ENCODE data around the gene ZNF451.
A peak's percentile ranks its signal among the peaks of the same experiment; 100 is the strongest.

ZNF451 gene

DNA sequence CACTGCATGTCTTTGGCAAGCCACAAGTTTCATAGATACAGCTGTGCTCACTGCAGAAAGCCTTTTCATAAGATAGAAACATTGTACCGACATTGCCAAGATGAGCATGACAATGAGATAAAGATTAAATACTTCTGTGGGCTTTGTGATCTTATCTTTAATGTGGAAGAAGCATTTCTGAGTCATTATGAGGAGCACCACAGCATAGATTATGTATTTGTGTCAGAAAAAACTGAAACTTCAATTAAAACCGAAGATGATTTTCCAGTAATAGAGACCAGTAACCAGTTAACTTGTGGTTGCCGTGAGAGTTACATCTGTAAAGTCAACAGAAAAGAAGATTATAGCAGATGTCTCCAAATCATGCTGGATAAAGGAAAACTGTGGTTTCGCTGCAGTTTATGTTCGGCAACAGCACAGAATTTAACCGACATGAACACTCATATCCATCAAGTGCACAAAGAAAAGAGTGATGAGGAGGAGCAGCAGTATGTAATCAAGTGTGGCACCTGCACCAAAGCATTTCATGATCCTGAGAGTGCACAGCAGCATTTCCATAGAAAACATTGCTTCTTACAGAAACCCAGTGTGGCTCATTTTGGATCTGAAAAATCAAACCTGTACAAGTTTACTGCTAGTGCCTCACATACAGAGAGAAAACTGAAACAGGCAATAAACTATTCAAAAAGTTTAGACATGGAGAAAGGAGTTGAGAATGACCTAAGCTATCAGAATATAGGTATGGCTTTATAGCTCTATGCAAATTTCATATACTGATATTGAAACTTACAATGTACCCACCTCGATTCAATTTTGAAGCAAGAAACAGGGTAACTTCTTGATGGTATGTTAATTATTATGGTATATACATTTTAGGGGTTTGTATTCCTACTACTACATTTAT lies 58.2 kb downstream of the ZNF451 start:
- Mint-ChIP-seq H3K4me3 (peak overlapping the region; percentile 64), H3K27ac (peak overlapping the region; percentile 62), H3K36me3 (ENCODE audit: low read depth) (peaks cover 48% of the 10 kb centered on the region), H3K9me3 (no peaks in the 10 kb centered on the region), H3K4me1 (ENCODE audit: low read depth) (peaks cover 19% of the 10 kb centered on the region), H3K27me3 (ENCODE audit: low read depth) (no peaks in the 10 kb centered on the region)

DNA sequence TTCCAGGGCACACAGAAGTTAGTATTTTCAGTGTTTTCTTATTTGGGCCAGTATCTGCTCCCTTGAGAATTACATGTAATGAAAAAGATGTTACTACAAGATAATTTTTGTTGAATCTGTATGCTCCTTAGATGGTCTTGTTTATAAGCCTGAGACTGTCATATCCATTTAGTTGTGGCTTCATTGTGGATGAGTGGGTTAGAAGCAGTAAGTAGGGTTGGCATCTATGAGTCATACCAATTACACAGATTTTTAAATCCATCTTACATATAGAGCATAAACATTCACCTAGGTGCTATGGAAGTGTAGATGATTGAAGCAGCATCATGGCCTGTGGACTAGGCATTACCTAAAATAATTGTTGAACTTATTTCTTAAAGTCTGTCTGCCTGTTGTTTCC lies 68.7 kb downstream of the ZNF451 start:
- no peaks in the 10 kb centered on the region for H3K27me3 Mint-ChIP-seq (ENCODE audit: low read depth)
- no peak overlapping the region for H3K4me3 Mint-ChIP-seq
- peaks cover 4% of the 10 kb centered on the region for H3K4me1 Mint-ChIP-seq (ENCODE audit: low read depth)
- peaks cover 31% of the 10 kb centered on the region for H3K36me3 Mint-ChIP-seq (ENCODE audit: low read depth)
- H3K27ac Mint-ChIP-seq: peak overlapping the region; percentile 20
- H3K9me3 Mint-ChIP-seq: peaks cover 3% of the 10 kb centered on the region

GRCh38 chr6:57159127-57159526 lies 69.1 kb downstream of the ZNF451 start:
- Mint-ChIP-seq H3K4me1 (ENCODE audit: low read depth) (peaks cover 4% of the 10 kb centered on the region), H3K36me3 (ENCODE audit: low read depth) (peaks cover 34% of the 10 kb centered on the region), H3K27ac (no peak overlapping the region), H3K4me3 (no peak overlapping the region), H3K9me3 (peaks cover 3% of the 10 kb centered on the region), H3K27me3 (ENCODE audit: low read depth) (no peaks in the 10 kb centered on the region)

DNA sequence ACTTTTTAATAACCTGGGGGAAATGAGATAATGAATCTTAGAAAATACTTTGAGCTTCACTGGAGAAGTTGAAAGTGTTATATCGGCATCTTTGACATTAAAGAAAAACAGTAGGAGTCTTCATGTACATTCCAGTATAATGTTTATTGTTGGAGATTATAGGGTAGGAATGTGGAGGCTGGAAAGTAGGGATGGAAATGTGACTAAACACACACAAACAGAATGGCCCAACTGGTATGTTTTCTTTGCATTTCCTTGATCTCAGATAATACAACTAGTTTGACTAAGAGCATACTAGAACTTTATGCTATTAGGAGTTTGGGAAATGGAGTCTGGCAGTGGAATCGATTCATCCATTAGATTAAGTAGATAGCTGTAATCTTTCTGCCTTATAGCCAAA lies 72.0 kb downstream of the ZNF451 start:
- Mint-ChIP-seq H3K36me3 (ENCODE audit: low read depth) (peaks cover 38% of the 10 kb centered on the region), H3K27me3 (ENCODE audit: low read depth) (no peaks in the 10 kb centered on the region), H3K4me1 (ENCODE audit: low read depth) (peaks cover 4% of the 10 kb centered on the region), H3K27ac (no peak overlapping the region), H3K9me3 (peaks cover 14% of the 10 kb centered on the region), H3K4me3 (no peak overlapping the region)

DNA sequence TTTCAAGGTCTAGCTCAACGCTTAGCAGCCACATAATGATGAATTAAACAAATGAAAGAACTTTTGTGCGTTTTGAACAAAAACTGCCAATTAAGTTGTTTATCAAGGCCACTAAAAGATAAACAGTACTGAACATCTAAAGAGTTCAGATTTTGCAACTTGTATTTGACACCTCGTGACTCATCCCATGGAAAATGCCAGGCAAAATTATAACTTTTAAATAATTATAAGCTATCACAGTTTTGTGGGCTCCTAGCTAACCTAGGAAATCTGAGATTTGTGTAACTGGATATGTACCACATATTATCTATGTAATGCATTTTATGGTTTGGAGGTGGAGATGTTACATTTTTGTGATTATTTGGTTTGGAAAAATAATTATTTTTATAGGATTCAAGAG lies 72.5 kb downstream of the ZNF451 start:
- no peak overlapping the region for H3K4me3 Mint-ChIP-seq
- peaks cover 14% of the 10 kb centered on the region for H3K9me3 Mint-ChIP-seq
- H3K4me1 Mint-ChIP-seq (ENCODE audit: low read depth): peaks cover 4% of the 10 kb centered on the region
- H3K27ac Mint-ChIP-seq: no peak overlapping the region
- H3K27me3 Mint-ChIP-seq (ENCODE audit: low read depth): no peaks in the 10 kb centered on the region
- peaks cover 42% of the 10 kb centered on the region for H3K36me3 Mint-ChIP-seq (ENCODE audit: low read depth)

- H3K9me3 Mint-ChIP-seq: peaks cover 14% of the 10 kb centered on the region
- H3K27ac Mint-ChIP-seq: no peak overlapping the region
- H3K4me3 Mint-ChIP-seq: no peak overlapping the region
- H3K4me1 Mint-ChIP-seq (ENCODE audit: low read depth): no peaks in the 10 kb centered on the region
- no peaks in the 10 kb centered on the region for H3K27me3 Mint-ChIP-seq (ENCODE audit: low read depth)
- H3K36me3 Mint-ChIP-seq (ENCODE audit: low read depth): peaks cover 40% of the 10 kb centered on the region
Observed at GRCh38 chr6:57163956-57164355, 74.0 kb downstream of the ZNF451 start.

GRCh38 chr6:57165080-57165479 lies 75.1 kb downstream of the ZNF451 start:
- peaks cover 3% of the 10 kb centered on the region for H3K4me1 Mint-ChIP-seq (ENCODE audit: low read depth)
- no peaks in the 10 kb centered on the region for H3K27me3 Mint-ChIP-seq (ENCODE audit: low read depth)
- no peak overlapping the region for H3K27ac Mint-ChIP-seq
- peaks cover 43% of the 10 kb centered on the region for H3K36me3 Mint-ChIP-seq (ENCODE audit: low read depth)
- H3K4me3 Mint-ChIP-seq: no peak overlapping the region
- H3K9me3 Mint-ChIP-seq: peaks cover 14% of the 10 kb centered on the region

- Mint-ChIP-seq H3K36me3 (ENCODE audit: low read depth) (peaks cover 13% of the 10 kb centered on the region), H3K27me3 (ENCODE audit: low read depth) (no peaks in the 10 kb centered on the region), H3K4me3 (peak within 1 kb of the TSS; percentile 94), H3K9me3 (no peaks in the 10 kb centered on the region), H3K4me1 (ENCODE audit: low read depth) (peaks cover 46% of the 10 kb centered on the region), H3K27ac (peak within 1 kb of the TSS; percentile 91)
Observed at GRCh38 chr6:57172136-57173055, 82.4 kb downstream of the ZNF451 start, which contains the start of gene BAG2. Gene BAG2 (plus strand): TSS chr6:57172326. CDS start chr6:57172698, 372 bp downstream.

DNA sequence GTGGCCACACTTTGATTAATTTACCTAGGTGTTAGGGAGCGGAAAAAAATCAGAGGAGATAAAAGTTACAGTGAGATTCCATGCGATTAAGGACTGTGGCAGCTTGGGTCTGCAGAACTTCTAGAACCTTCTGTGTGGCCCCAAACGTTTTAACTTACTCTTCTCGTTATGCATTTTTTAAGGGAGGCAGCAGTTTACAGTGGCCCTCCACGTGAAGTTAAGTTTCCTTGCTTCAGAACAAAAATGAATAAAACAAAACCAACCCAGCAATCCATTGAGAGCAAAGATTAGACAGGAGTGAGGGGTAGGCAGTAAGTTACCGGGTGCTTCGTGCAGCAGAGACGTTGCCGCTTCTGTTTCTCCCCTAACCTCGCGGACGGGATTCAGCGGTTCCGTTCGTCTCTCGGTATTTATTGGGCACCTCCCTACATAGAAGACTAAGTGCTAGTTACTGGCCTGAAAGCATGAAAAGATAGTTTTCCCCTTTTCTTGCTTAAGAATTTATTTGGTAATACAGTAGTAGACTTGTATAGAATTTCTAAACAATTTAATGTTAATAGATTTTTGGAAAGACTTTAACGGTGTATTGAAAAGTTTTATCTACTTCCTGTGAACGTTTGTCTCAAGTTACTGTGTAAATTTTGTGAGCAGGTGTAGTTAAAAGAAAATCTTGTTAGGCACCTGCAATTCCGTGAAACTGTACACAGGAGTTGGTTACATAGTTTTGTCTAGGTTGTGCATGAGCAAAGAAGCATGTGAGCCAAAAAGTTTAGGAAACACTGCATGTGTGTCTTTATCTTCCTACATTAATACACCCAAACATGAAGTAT lies 83.3 kb downstream of the ZNF451 start:
- H3K36me3 Mint-ChIP-seq (ENCODE audit: low read depth): peaks cover 11% of the 10 kb centered on the region
- no peaks in the 10 kb centered on the region for H3K27me3 Mint-ChIP-seq (ENCODE audit: low read depth)
- H3K9me3 Mint-ChIP-seq: no peaks in the 10 kb centered on the region
- H3K4me1 Mint-ChIP-seq (ENCODE audit: low read depth): peaks cover 46% of the 10 kb centered on the region
- peak overlapping the region; percentile 94 for H3K4me3 Mint-ChIP-seq
- peak overlapping the region; percentile 91 for H3K27ac Mint-ChIP-seq

- Mint-ChIP-seq H3K4me1 (ENCODE audit: low read depth) (peaks cover 48% of the 10 kb centered on the region), H3K9me3 (no peaks in the 10 kb centered on the region), H3K4me3 (peak overlapping the region; percentile 94), H3K27me3 (ENCODE audit: low read depth) (no peaks in the 10 kb centered on the region), H3K36me3 (ENCODE audit: low read depth) (peaks cover 10% of the 10 kb centered on the region), H3K27ac (peak overlapping the region; percentile 91)
Observed at GRCh38 chr6:57173886-57174510, 84.0 kb downstream of the ZNF451 start.

DNA sequence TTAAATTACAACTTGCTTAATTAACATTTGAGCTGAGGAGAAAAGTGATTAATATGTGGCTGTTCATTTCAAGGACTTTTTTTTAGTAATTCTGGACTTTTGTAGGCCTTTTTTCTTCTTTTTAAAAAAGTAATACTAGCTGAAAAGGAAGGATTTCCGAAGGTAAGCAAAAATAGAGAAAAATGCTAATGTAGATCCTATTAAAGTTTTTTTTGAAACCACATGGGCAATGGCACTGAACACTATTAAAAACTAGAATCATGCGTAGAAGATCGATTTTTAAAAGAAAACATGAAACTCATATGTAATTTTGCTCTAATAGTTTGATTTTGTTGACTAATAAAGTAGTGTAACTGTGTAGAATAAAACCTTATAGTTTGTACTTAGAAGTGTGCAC lies 84.5 kb downstream of the ZNF451 start:
- no peaks in the 10 kb centered on the region for H3K27me3 Mint-ChIP-seq (ENCODE audit: low read depth)
- H3K36me3 Mint-ChIP-seq (ENCODE audit: low read depth): peaks cover 10% of the 10 kb centered on the region
- H3K4me1 Mint-ChIP-seq (ENCODE audit: low read depth): peaks cover 51% of the 10 kb centered on the region
- H3K4me3 Mint-ChIP-seq: peak overlapping the region; percentile 94
- H3K27ac Mint-ChIP-seq: no peak overlapping the region
- no peaks in the 10 kb centered on the region for H3K9me3 Mint-ChIP-seq

DNA sequence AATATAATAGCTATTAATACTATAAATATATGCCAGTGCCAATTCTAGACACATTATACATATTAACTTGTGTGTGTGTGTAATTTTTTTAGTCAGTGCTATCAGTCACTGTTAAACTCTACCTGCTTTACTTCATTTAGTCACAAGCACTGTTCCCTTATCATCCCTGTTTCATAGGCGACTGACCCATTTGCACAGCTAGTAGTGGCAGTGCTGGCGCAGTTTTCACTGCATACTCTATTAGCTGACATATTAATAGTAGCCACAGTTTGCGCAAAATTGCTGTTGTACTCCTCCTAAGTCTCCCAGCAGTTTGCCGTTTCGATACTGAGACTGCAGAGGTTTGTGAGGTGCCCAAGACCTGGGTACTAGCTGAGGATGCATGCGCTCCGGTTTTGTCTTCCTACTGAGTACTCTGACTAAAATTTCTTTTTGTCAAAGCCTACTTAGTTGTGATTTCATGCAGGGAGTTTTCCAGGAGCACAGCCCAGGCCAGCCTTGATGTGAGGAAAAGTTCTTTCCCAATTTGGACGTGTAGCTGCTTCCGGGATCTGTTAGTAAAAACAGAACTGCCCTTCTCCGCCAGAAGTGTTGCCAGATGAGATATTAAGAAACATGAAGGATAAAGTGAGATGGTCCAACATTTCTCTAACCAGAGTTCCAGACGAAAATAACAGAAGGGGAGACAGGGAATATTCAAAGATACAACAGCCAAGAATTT lies 87.7 kb downstream of the ZNF451 start:
- Mint-ChIP-seq H3K4me3 (no peak overlapping the region), H3K9me3 (no peaks in the 10 kb centered on the region), H3K4me1 (ENCODE audit: low read depth) (peaks cover 39% of the 10 kb centered on the region), H3K27ac (no peak overlapping the region), H3K27me3 (ENCODE audit: low read depth) (no peaks in the 10 kb centered on the region), H3K36me3 (ENCODE audit: low read depth) (peaks cover 12% of the 10 kb centered on the region)

DNA sequence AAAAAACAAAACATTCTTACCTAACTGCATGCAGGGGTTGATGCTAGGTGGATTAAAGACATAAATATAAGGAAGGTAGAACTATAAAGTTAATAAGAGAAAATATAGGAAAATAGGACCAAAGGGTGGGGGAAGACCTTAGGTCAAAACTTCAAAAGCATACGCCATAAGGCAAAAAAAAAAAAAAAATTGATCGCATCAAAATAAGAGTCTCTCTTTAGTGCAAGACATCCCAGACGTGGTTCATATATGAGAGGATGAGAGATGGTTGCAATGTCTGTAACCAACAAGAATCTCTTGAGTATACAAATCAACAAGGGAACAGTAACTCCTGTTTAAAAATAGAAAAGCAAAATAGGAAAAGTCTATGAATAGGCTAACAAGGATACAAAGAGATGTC lies 90.6 kb downstream of the ZNF451 start:
- Mint-ChIP-seq H3K9me3 (no peaks in the 10 kb centered on the region), H3K27ac (no peak overlapping the region), H3K4me1 (ENCODE audit: low read depth) (peaks cover 18% of the 10 kb centered on the region), H3K27me3 (ENCODE audit: low read depth) (no peaks in the 10 kb centered on the region), H3K4me3 (no peak overlapping the region), H3K36me3 (ENCODE audit: low read depth) (peaks cover 17% of the 10 kb centered on the region)

All from T-helper 1 cell treated with Interleukin-12 subunit alpha and Interleukin-12 subunit beta and Interleukin-4 antibody, amounts not matched to agents 30 μg/mL and 1 μg/mL, for 36 hours (primary cell).